ENCODE data around the gene TRAPPC2L. TPM values are rescaled to one million over a fixed set of nuclear protein-coding genes. Genes with fewer than 3 reads are reported as not detected.

TRAPPC2L gene
- total RNA-seq, 2 donors from 2014 or later: 37.8 to 48.3 TPM

- Mint-ChIP-seq H3K4me1 (ENCODE audit: low read depth in 2 of 2) (peaks cover 0 to 5% of the 10 kb centered on the region in 2 donors), H3K27me3 (no peaks in the 10 kb centered on the region), H3K27ac (no peak overlapping the region), H3K9me3 (no peaks in the 10 kb centered on the region), H3K36me3 (no peaks in the 10 kb centered on the region), H3K4me3 (no peak overlapping the region)
- ATAC-seq (no peak), DNase-seq (ENCODE audit: low spot score) (no peak)
These were observed 20.8 kb downstream of the TRAPPC2L start for GRCh38 chr16:88877564-88878289.

DNA sequence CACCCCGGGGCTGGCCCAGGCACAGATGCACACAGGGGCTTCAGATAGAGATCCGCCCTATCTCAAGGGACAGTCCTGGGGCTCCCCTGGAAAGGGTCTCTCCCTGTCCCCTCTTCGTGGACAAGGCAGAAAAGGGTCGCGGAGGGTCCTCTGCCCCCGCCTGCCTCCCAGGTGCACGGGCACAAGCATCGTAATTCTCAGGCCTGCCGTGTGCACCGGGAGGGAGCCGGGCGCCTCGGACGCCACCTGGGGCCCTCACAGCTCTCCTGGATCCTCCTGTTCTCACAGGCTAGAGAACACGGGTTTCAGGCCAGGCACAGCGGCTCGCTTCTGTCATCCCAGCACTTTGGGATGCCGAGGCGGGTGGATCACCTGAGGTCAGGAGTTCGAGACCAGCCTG is 21.4 kb downstream of the TRAPPC2L start:
- Mint-ChIP-seq H3K4me1 (ENCODE audit: low read depth in 2 of 2) (peaks cover 0 to 5% of the 10 kb centered on the region in 2 donors), H3K27me3 (no peaks in the 10 kb centered on the region), H3K4me3 (no peak overlapping the region), H3K36me3 (no peaks in the 10 kb centered on the region), H3K9me3 (no peaks in the 10 kb centered on the region), H3K27ac (no peak overlapping the region)
- ATAC-seq: no peak
- no peak for DNase-seq (ENCODE audit: low spot score)

GRCh38 chr16:88878967-88879787 is 22.2 kb downstream of the TRAPPC2L start:
- H3K36me3 Mint-ChIP-seq: no peaks in the 10 kb centered on the region

GRCh38 chr16:88879788-88880055 is 22.8 kb downstream of the TRAPPC2L start:
- ATAC-seq (no peak), DNase-seq (ENCODE audit: low spot score) (no peak)
- Mint-ChIP-seq H3K27me3 (no peaks in the 10 kb centered on the region), H3K27ac (no peak overlapping the region), H3K36me3 (no peaks in the 10 kb centered on the region), H3K4me1 (ENCODE audit: low read depth in 2 of 2) (peaks cover 0 to 5% of the 10 kb centered on the region in 2 donors), H3K9me3 (no peaks in the 10 kb centered on the region), H3K4me3 (no peak overlapping the region)

More at GRCh38 chr16:88878967-88879787, 22.2 kb downstream of the TRAPPC2L start:
- H3K4me3 Mint-ChIP-seq: no peak overlapping the region
- no peak for DNase-seq (ENCODE audit: low spot score)
- H3K27ac Mint-ChIP-seq: no peak overlapping the region
- H3K9me3 Mint-ChIP-seq: no peaks in the 10 kb centered on the region
- no peaks in the 10 kb centered on the region for H3K27me3 Mint-ChIP-seq
- no peak for ATAC-seq
- peaks cover 0 to 5% of the 10 kb centered on the region in 2 donors for H3K4me1 Mint-ChIP-seq (ENCODE audit: low read depth in 2 of 2)

DNA sequence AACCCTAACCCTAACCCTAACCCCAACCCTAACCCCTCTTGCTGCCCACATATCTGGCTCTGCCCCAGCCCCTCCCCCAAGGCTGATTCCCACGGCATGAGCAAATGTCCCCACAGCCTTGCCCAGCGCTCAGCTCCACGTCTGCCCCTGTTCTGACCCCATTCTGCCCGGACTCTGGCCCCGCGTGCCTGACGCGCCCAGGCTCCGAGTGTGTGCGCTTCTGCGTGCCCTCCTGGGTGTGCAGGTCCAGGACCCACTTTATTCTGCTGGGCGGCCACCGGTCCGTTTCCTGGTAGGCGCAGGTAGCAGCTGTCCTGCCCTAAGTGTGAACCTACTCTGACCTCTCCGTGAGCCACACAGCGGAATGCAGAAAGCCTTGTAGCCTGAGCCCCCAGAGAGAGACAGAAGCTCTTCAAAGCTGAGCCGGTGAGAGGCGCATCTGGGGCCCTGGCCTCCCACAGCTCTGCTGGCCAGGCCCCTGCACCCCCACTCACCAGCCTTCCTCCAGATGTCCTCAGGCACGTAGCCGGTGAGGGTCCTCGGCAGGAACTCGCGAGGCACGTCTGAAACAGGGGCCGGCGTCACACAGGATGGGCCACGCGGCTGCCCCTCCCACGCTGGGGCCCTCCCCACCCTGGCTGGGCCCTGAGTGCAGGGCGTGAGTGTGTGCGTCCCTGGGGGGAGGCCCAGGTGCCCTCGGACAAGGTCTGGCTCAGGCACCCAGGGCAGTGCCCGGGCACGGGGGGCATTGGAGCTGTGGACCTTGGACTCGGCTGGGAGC is 23.5 kb downstream of the TRAPPC2L start:
- Mint-ChIP-seq H3K4me1 (ENCODE audit: low read depth in 2 of 2) (peaks cover 0 to 5% of the 10 kb centered on the region in 2 donors), H3K27ac (no peak overlapping the region), H3K27me3 (no peaks in the 10 kb centered on the region), H3K4me3 (no peak overlapping the region), H3K9me3 (no peaks in the 10 kb centered on the region), H3K36me3 (no peaks in the 10 kb centered on the region)
- ATAC-seq (no peak), DNase-seq (ENCODE audit: low spot score) (no peak)

DNA sequence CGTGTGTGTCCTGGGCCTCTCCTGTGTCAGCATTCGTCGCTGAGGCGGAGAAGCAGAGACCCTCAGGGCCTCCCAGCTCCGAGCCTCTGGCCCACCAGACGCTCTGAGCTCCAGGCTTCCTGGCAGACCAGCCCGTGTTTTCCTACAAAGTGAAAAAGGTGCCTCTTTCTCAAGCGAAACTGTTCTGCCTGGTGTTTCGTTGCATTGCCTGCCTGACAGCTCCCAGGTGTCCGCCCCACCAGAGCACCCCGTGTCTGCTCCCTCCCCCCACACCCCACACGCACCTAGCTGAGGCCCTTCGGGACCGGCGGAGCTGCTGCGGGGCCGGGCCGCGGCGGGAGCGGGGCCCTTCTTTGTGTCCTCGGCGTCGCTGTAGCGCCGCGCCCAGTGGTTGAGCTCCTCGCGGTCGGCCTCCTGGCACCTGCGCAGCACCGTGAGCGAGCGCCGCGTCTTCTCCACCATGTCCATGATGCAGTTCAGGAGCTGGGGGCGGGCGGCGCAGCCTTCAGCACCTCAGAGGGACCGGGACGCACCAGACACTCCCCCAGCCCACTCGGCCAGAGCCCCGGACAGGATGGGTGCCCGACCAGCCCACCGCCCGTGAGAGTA is 24.2 kb downstream of the TRAPPC2L start:
- no peaks in the 10 kb centered on the region for H3K36me3 Mint-ChIP-seq
- H3K4me3 Mint-ChIP-seq: no peak overlapping the region
- H3K27ac Mint-ChIP-seq: no peak overlapping the region
- DNase-seq (ENCODE audit: low spot score) (no peak), ATAC-seq (no peak)
- H3K9me3 Mint-ChIP-seq: no peaks in the 10 kb centered on the region
- H3K4me1 Mint-ChIP-seq (ENCODE audit: low read depth in 2 of 2): peaks cover 0 to 5% of the 10 kb centered on the region in 2 donors
- H3K27me3 Mint-ChIP-seq: no peaks in the 10 kb centered on the region

GRCh38 chr16:88881675-88882357 is 24.9 kb downstream of the TRAPPC2L start:
- H3K9me3 Mint-ChIP-seq: no peaks in the 10 kb centered on the region
- no peaks in the 10 kb centered on the region for H3K27me3 Mint-ChIP-seq
- no peak overlapping the region for H3K4me3 Mint-ChIP-seq
- DNase-seq (ENCODE audit: low spot score) (no peak), ATAC-seq (no peak)
- H3K27ac Mint-ChIP-seq: no peak overlapping the region
- peaks cover 0 to 5% of the 10 kb centered on the region in 2 donors for H3K4me1 Mint-ChIP-seq (ENCODE audit: low read depth in 2 of 2)
- H3K36me3 Mint-ChIP-seq: no peaks in the 10 kb centered on the region

DNA sequence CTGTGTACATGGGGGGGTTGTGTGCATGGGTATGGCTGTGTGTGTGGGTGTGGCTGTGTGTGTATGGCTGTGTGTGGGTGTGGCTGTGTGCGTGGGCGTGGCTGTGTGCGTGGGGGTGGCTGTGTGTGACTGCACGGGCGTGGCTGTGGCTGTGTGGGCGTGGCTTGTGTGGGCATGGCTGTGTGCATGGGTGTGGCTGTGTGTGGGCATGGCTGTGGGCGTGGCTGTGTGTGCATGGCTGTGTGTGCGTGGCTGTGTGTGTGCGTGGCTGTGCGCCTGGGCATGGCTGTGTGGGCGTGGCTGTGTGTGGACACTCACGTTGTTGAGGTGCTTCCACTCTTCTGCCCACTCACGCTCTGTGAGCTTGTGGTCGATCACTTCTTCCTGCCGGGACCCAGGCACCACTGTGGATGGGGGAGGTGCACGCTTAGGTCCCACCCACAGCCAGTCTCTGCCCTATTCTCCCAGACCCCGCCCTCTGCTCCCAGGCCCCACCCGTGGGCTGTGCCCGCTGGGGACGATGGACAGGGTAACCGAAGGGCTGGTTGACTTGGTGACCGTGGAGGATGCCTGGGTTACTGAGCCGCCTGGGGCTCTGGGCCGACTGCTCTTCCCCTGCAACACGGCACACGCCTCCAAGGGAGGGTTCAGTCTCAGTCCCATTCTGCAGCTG is 25.6 kb downstream of the TRAPPC2L start:
- H3K36me3 Mint-ChIP-seq: no peaks in the 10 kb centered on the region
- H3K27ac Mint-ChIP-seq: no peak overlapping the region
- H3K27me3 Mint-ChIP-seq: no peaks in the 10 kb centered on the region
- H3K4me1 Mint-ChIP-seq (ENCODE audit: low read depth in 2 of 2): peaks cover 0 to 5% of the 10 kb centered on the region in 2 donors
- no peak for DNase-seq (ENCODE audit: low spot score)
- no peak for ATAC-seq
- H3K9me3 Mint-ChIP-seq: no peaks in the 10 kb centered on the region
- no peak overlapping the region for H3K4me3 Mint-ChIP-seq

- Mint-ChIP-seq H3K36me3 (no peaks in the 10 kb centered on the region), H3K4me1 (ENCODE audit: low read depth in 2 of 2) (peaks cover 0 to 5% of the 10 kb centered on the region in 2 donors), H3K27ac (no peak overlapping the region), H3K27me3 (no peaks in the 10 kb centered on the region), H3K4me3 (no peak overlapping the region), H3K9me3 (no peaks in the 10 kb centered on the region)
- ATAC-seq: no peak
- DNase-seq (ENCODE audit: low spot score): no peak
These were observed 26.4 kb downstream of the TRAPPC2L start for GRCh38 chr16:88883117-88883895.

- no peak overlapping the region for H3K4me3 Mint-ChIP-seq
- no peak overlapping the region for H3K27ac Mint-ChIP-seq
- ATAC-seq (no peak), DNase-seq (ENCODE audit: low spot score) (no peak)
- H3K4me1 Mint-ChIP-seq (ENCODE audit: low read depth in 2 of 2): peaks cover 0 to 5% of the 10 kb centered on the region in 2 donors
- H3K27me3 Mint-ChIP-seq: no peaks in the 10 kb centered on the region
- no peaks in the 10 kb centered on the region for H3K36me3 Mint-ChIP-seq
- no peaks in the 10 kb centered on the region for H3K9me3 Mint-ChIP-seq
These were observed 27.0 kb downstream of the TRAPPC2L start for GRCh38 chr16:88883946-88884345.

DNA sequence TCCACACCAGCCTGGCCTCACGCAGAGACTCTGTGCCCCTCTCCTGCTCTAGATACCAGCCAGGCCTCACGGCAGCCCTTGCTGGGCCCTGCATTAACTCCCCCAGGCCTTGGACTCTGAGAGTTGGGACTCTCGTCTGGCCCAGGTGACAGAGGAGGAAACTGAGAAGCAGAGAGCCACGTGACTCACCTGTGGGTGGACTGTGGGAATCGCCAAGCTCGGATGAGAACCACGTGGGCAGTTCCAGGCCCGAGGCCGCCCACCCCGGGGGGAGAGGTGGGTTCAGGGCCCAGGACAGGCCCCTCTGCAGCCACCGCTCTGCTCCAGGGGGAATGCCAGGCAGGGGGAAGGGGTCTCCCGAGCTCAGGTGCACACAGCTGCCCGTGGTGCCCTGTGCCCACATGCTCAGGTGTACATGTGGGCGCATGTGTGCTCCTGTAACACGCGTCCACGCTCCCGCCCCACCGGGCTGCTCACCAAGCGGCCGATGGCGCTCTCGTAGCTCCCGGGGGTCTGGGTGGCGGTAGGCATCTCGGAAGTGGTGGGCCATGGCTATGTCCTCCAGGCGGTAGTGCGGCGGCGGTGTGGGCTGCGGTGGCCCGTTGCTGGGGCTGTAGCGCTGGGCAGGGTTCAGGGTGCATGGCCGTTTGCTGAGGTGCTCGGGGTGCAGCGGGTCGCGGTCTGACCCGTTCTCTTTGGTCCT is 27.8 kb downstream of the TRAPPC2L start:
- Mint-ChIP-seq H3K4me3 (no peak overlapping the region), H3K4me1 (ENCODE audit: low read depth in 2 of 2) (peaks cover 0 to 5% of the 10 kb centered on the region in 2 donors), H3K27me3 (no peaks in the 10 kb centered on the region), H3K9me3 (no peaks in the 10 kb centered on the region), H3K36me3 (no peaks in the 10 kb centered on the region), H3K27ac (no peak overlapping the region)
- DNase-seq (ENCODE audit: low spot score) (no peak), ATAC-seq (no peak)

Measured in natural killer cell treated with Interleukin-12 subunit alpha and Interleukin-12 subunit beta and Interleukin-15 and Interleukin-18, amount 100 ng/mL, for 72 hours (primary cell).